GM18507 (cell line): Measurements from ENCODE around the gene ZNF729.
"Not testable (repeated sequence)": the region's sequence is repeated elsewhere in the genome, so short reads cannot be mapped to it uniquely, and the experiment has no call there.

Experiments used
- DNase-seq: peaks from one replicate; pipeline ENCODE4 v3.0.0; 2011; ENCODE audit warnings: low read depth; ENCODE audit not compliant: insufficient read length; ENCODE audit errors: extremely low spot score
- FAIRE-seq: peaks from 2 replicates; lab custom pipeline; 2011; peaks lifted over from hg19 to GRCh38; lab: Jason Lieb, UNC

The ZNF729 gene

GRCh38 chr19:22286151-22286810, at the start of gene ZNF729:
Gene ZNF729, plus strand, starts transcription at chr19:22286441. Its CDS starts 85 bp downstream, at chr19:22286526.
- DNase-seq (no peak), FAIRE-seq (no peak)

GRCh38 chr19:22256856-22257255, 29.4 kb upstream of the ZNF729 start:
- DNase-seq (no peak), FAIRE-seq (no peak)

GRCh38 chr19:22257381-22257780, 28.9 kb upstream of the ZNF729 start:
- FAIRE-seq, result no peak
- no peak for DNase-seq

GRCh38 chr19:22257916-22258315, 28.3 kb upstream of the ZNF729 start:
- no peak for FAIRE-seq

DNA sequence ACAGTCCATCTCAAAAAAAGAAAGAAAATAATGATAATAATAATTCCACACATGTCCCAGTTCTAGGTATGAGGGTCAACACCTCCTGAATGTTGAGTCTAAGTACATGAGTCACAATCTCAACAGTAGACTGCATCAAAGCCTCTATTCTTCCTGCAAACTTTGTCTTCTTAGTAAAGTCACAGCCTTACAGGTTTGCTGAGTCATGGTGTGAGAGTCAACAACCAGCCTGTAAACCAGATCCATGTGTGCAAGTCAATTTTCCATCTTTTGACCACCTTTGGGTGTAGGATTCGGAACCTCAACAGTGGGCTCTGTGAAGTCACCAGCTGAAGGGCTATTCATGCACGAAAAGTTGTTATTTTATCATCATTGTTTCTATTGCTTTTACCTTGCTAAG, 25.7 kb upstream of the ZNF729 start:
- FAIRE-seq (no peak), DNase-seq (no peak)

More at GRCh38 chr19:22257916-22258315, 28.3 kb upstream of the ZNF729 start:
- DNase-seq, result no peak

DNA sequence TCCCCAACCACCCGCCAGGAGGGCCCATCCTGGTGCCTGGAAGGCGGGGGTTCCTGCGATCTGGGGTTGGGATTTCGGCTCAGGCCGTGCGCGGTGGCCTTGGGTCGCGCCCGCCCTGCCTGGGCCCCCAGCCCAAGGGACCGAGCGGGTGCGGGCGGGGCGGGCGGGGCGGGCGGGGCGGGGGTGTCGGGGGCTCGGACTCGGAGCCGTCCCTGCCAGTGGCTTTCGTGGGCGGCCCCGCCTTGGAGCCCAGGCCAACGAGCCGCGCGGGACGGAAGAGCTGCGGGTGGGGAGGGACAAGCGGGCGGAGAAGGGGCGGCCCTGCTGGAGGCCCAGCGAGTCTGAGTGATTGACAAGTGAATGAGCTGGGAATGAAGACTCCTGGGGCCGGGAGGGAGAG, 24.6 kb upstream of the ZNF729 start:
- FAIRE-seq (no peak), DNase-seq (no peak)

GRCh38 chr19:22263121-22263520, 23.1 kb upstream of the ZNF729 start:
- FAIRE-seq, result no peak

DNA sequence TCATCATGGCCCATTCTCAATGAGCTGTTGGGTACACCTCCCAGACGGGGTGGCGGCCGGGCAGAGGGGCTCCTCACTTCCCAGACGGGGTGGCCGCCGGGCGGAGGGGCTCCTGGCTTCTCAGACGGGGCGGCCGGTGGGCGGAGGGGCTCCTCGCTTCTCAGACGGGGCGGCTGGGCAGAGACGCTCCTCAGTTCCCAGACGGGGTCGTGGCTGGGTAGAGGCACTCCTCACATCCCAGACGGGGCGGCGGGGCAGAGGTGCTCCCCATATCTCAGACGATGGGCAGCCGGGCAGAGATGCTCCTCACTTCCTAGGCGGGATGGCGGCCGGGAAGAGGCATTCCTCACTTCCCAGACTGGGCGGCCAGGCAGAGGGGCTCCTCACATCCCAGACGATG, 35.3 kb downstream of the ZNF729 start:
- DNase-seq, FAIRE-seq: not testable (repeated sequence)

More at GRCh38 chr19:22263121-22263520, 23.1 kb upstream of the ZNF729 start:
- DNase-seq, result no peak

GRCh38 chr19:22326219-22326618, 40.0 kb downstream of the ZNF729 start:
- DNase-seq (no peak), FAIRE-seq (no peak)

GRCh38 chr19:22327321-22327720, 41.1 kb downstream of the ZNF729 start:
- FAIRE-seq, result no peak
- no peak for DNase-seq

GRCh38 chr19:22331521-22331920, 45.3 kb downstream of the ZNF729 start:
- FAIRE-seq (no peak), DNase-seq (no peak)

- DNase-seq (no peak), FAIRE-seq (no peak)
Measured at GRCh38 chr19:22332924-22333323, 46.7 kb downstream of the ZNF729 start.

GRCh38 chr19:22335716-22336115, 49.5 kb downstream of the ZNF729 start:
- no peak for DNase-seq
- no peak for FAIRE-seq

- FAIRE-seq, result no peak
- no peak for DNase-seq
Measured at GRCh38 chr19:22354665-22355064, 68.4 kb downstream of the ZNF729 start.
